ENCODE data around the gene KRTAP4-1. TPM values are rescaled to one million over a fixed set of nuclear protein-coding genes. Genes with fewer than 3 reads are reported as not detected.
"Not testable (repeated sequence)": the region's sequence is repeated elsewhere in the genome, so short reads cannot be mapped to it uniquely, and the experiment has no call there.

KRTAP4-1 gene
- not detected in 2 replicates for total RNA-seq (2011; cell fraction: chromatin; rRNA removed; ENCODE audit: low replicate concordance)
- total RNA-seq (2011; cell fraction: nucleolus; rRNA removed): not detected in 2 replicates
- total RNA-seq (2011; cell fraction: nucleoplasm; rRNA removed): not detected in 2 replicates
- total RNA-seq (2014; rRNA removed) (not detected in 2 replicates), total RNA-seq (2014; rRNA removed; fragmentation: Illumina TruSeq; extraction: Trizol) (not detected in 2 replicates), total RNA-seq (2015; rRNA removed; fragmentation: Illumina TruSeq; extraction: Trizol) (not detected in 2 replicates), total RNA-seq (2021) (not detected in 2 replicates), polyA plus RNA-seq (2011; rRNA removed) (not detected in 2 replicates), polyA plus RNA-seq (2014; fragmentation: Illumina TruSeq; extraction: Trizol) (not detected in 2 replicates), polyA plus RNA-seq (2014; fragmentation: Nextera tagmentation; extraction: Ambion mirVana) (not detected), polyA plus RNA-seq (2014; rRNA removed) (0.09 TPM in 1 of 2 replicates, not detected in the other), polyA minus RNA-seq (2011; rRNA and poly(A)+ RNA removed) (not detected in 2 replicates), Bru-seq, nascent RNA (not detected), BruChase-seq, experiment 1, labeled RNA remaining after a 2-hour chase (not detected), BruChase-seq, experiment 2, labeled RNA remaining after a 6-hour chase (not detected)
- not detected in 2 replicates for polyA plus RNA-seq (2011; cell fraction: cytosol; rRNA removed)
- not detected in 2 replicates for polyA plus RNA-seq (2011; cell fraction: nucleus; rRNA removed)
- 0.10 TPM in 1 of 2 replicates, not detected in the other for polyA plus RNA-seq (2012)
- not detected in 2 replicates for polyA minus RNA-seq (2011; cell fraction: cytosol; rRNA and poly(A)+ RNA removed)
- polyA minus RNA-seq (2011; cell fraction: nucleus; rRNA and poly(A)+ RNA removed): not detected in 2 replicates
- long read RNA-seq, experiment 1: 0 reads
- long read RNA-seq, experiment 2: 0 reads
- long read RNA-seq, experiment 3: 0 reads

GRCh38 chr17:41184480-41184961 is at the start of gene KRTAP4-1:
KRTAP4-1 (minus strand) TSS chr17:41184911; CDS start chr17:41184854, 57 bp downstream.
- Histone ChIP-seq H2AFZ (ENCODE audit: low read depth, low read length) (no peak within 1 kb of the TSS), H3K9me1 (ENCODE audit: control insufficient read depth, insufficient read depth, low read length) (no peaks in the 10 kb centered on the region), H3K36me3 (ENCODE audit: control insufficient read depth, insufficient read depth, low read length) (no peaks in the 10 kb centered on the region), H3K9me3 (replicated peaks; ENCODE audit: control insufficient read depth, insufficient read depth, low read depth, low read length) (no peaks in the 10 kb centered on the region), H3K9ac (ENCODE audit: insufficient read depth in 1 of 2, low read depth in 2 of 2, low read length in 2 of 2) (no peak within 1 kb of the TSS), H3K4me3 (no peak within 1 kb of the TSS), H3K79me2 (ENCODE audit: control insufficient read depth, insufficient read depth, low read length) (no peaks in the 10 kb centered on the region), H4K20me1 (replicated peaks; ENCODE audit: control insufficient read depth, insufficient read depth, low read length) (no peaks in the 10 kb centered on the region), H3K27me3 (ENCODE audit: control insufficient read depth in 2 of 2, insufficient read depth in 2 of 2, low read length in 2 of 2) (peaks cover 0 to 11% of the 10 kb centered on the region in 2 experiments; a peak in 3 of 5 replicates), H3K4me1 (replicated peaks in 1 of 2; ENCODE audit: control insufficient read depth in 2 of 2, insufficient read depth in 2 of 2, low read length in 2 of 2) (peaks cover 0 to 2% of the 10 kb centered on the region in 2 experiments; a peak in 2 of 5 replicates), H3K27ac (ENCODE audit: extremely low read depth, low read depth, low read length) (no peak within 1 kb of the TSS), H3K4me2 (ENCODE audit: insufficient read depth, low read length) (no peak within 1 kb of the TSS)
- TF ChIP-seq MXI1 (IDR thresholded peaks at IDR 0.05; ENCODE audit: low read depth, low read length): no peak
- no TSS peak for BruUV-seq (replicated peaks)
- in situ Hi-C loops (cut with MboI): no loop called here
- intact Hi-C loops (cut with micrococcal nuclease): no loop called here
- DNase-seq (ENCODE audit: extremely low read depth in 1 of 4, low spot score in 3 of 4) (no peak), FAIRE-seq (no peak), ATAC-seq (no peak)
- POLR2A ChIA-PET: interaction anchor here (0.8 to 1.1 kb wide), 2 partner anchors 9 to 13 kb away, joined by 3 to 4 read pairs; no protein-coding TSS in a partner anchor
- WGBS (ENCODE audit: insufficient coverage, low coverage, missing lambda C conversion rate): 0% methylated on average over 9 of the region's 9 CpGs
- CTCF ChIA-PET (ENCODE audit: low intra/inter-chr PET ratio): no interaction called here

DNA sequence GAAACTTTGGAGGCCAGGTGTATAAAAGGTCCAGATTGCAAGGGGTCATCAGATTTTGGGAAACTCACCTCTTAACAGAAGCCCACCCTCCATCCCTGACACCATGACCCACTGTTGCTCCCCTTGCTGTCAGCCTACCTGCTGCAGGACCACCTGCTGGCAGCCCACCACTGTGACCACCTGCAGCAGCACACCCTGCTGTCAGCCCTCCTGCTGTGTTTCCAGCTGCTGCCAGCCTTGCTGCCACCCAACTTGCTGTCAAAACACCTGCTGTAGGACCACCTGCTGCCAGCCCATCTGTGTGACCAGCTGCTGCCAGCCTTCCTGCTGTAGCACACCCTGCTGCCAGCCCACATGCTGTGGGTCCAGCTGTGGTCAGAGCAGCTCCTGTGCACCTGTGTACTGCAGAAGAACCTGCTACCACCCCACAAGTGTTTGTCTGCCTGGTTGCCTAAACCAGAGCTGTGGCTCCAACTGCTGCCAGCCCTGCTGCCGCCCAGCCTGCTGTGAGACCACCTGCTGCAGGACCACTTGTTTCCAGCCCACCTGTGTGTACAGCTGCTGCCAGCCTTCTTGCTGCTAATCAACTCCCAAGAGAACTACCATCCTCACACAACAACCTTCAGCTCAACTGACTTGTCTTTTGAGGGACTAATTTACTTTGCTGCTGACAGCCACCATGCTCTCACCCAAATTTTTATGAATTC is 47.8 kb upstream of the KRTAP4-1 start, which contains the start of gene KRTAP9-3:
Gene KRTAP9-3, plus strand, starts transcription at position 51 of the 707 bp plus-strand sequence. Its CDS starts 53 bp downstream, at position 104.
- DNase-seq (ENCODE audit: extremely low read depth in 1 of 4, low spot score in 3 of 4); in situ Hi-C loops (cut with MboI); H3K27me3 ChIP-seq (ENCODE audit: control insufficient read depth in 2 of 2, insufficient read depth in 2 of 2, low read length in 2 of 2); CTCF ChIA-PET (ENCODE audit: low intra/inter-chr PET ratio); H3K9ac ChIP-seq (ENCODE audit: insufficient read depth in 1 of 2, low read depth in 2 of 2, low read length in 2 of 2); H3K79me2 ChIP-seq (ENCODE audit: control insufficient read depth, insufficient read depth, low read length); ATAC-seq; H3K9me3 ChIP-seq (replicated peaks; ENCODE audit: control insufficient read depth, insufficient read depth, low read depth, low read length); H3K4me3 ChIP-seq; BruUV-seq (replicated peaks); FAIRE-seq; H2AFZ ChIP-seq (ENCODE audit: low read depth, low read length); H3K36me3 ChIP-seq (ENCODE audit: control insufficient read depth, insufficient read depth, low read length); H3K4me1 ChIP-seq (replicated peaks in 1 of 2; ENCODE audit: control insufficient read depth in 2 of 2, insufficient read depth in 2 of 2, low read length in 2 of 2); intact Hi-C loops (cut with micrococcal nuclease); H3K4me2 ChIP-seq (ENCODE audit: insufficient read depth, low read length); H3K9me1 ChIP-seq (ENCODE audit: control insufficient read depth, insufficient read depth, low read length); H4K20me1 ChIP-seq (replicated peaks; ENCODE audit: control insufficient read depth, insufficient read depth, low read length); H3K27ac ChIP-seq (ENCODE audit: extremely low read depth, low read depth, low read length): not testable (repeated sequence)
- 0% methylated on average over 1 of the region's 1 CpG for WGBS (ENCODE audit: insufficient coverage, low coverage, missing lambda C conversion rate)
- POLR2A ChIA-PET: interaction anchor here (0.7 kb wide), 1 partner anchor 457 kb away, joined by 3 read pairs; no protein-coding TSS in a partner anchor

Data from K562 (cell line).